NCI-H2196 (cell line): ENCODE data around the gene CCSER2.
"Not testable (repeated sequence)": the region's sequence is repeated elsewhere in the genome, so short reads cannot be mapped to it uniquely, and the experiment has no call there.

Experiments used
- DNase-seq: peaks from one replicate; lab custom pipeline; 2025; ENCODE audit not compliant: unreplicated experiment; lab: John Stamatoyannopoulos, UW

The CCSER2 gene

GRCh38 chr10:84390364-84390763 lies 62.0 kb downstream of the CCSER2 start:
- no peak for DNase-seq

DNA sequence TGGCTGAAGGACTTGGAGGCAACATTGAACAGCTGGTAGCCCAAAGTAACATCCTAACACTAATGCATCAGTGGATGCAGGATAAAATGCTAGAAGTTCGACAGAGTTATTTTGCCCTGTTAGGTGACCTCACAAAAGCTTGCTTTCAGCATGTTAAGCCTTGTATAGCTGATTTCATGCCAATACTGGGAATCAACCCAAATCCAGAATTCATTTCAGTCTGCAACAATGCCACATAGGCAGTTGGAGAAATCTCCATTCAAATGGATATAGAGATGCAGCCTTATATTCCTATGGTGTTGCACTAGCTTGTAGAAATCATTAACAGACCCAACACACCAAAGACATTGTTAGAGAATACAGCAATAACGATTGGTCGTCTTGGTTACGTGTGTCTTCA lies 62.9 kb downstream of the CCSER2 start:
- no peak for DNase-seq

- DNase-seq, result no peak
Observed at GRCh38 chr10:84392181-84392580, 63.8 kb downstream of the CCSER2 start.

DNA sequence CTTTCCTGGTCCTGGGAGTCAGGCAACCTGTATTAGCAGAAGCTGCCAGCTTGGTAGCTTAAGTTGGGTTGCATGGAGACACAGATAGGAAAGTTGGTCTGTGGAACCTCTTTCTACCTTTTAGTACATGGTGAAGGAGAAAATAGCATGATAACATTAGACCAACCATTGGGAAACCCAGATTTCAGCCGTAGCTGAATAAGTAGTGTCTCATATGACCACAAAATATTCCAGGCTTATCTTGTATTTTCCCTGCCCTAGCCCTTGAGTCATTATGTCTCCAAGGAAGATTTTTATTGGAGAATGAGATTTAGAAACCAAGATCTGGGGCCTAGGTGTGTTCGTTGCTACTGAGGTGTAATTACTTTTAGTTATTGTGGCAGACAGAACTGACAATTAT lies 67.2 kb downstream of the CCSER2 start:
- no peak for DNase-seq

DNA sequence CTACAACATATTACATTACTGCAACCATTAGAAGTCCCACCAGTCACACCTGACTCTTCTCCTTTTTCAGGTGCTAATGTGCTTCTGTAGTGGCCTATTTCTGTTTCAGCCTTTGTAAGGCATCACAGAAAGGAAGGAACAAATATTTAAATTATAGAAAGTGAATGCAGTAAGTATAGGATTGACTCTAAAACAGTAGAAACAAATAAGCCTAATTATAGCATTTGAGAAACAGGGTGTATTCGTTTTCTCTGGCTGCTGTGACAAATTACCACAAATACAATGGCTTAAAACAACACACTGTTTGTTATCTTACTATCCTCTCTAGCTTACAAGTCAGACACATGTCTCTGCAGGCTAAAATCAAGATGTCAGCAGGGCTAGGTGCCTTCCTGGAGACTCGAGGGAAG lies 69.4 kb downstream of the CCSER2 start:
- no peak for DNase-seq

DNA sequence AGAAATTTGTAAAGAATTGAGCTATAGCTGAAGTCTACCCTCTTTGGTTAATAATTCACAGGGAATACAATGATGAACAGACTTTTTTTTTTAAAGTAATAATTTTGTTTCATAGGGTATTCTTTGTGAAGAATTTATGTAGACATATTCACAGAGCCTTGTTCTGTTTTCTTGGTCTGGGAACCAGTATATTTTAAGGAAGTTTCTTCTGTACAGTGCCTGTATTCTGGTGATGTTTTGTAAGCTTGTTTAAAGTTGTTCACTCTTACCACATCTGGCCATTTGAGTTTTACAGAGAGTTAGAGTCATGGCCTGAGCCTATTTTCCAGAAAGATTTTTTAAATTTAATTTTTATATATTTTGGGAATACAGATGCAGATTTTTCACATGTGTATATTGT lies 70.3 kb downstream of the CCSER2 start:
- DNase-seq, result no peak

DNA sequence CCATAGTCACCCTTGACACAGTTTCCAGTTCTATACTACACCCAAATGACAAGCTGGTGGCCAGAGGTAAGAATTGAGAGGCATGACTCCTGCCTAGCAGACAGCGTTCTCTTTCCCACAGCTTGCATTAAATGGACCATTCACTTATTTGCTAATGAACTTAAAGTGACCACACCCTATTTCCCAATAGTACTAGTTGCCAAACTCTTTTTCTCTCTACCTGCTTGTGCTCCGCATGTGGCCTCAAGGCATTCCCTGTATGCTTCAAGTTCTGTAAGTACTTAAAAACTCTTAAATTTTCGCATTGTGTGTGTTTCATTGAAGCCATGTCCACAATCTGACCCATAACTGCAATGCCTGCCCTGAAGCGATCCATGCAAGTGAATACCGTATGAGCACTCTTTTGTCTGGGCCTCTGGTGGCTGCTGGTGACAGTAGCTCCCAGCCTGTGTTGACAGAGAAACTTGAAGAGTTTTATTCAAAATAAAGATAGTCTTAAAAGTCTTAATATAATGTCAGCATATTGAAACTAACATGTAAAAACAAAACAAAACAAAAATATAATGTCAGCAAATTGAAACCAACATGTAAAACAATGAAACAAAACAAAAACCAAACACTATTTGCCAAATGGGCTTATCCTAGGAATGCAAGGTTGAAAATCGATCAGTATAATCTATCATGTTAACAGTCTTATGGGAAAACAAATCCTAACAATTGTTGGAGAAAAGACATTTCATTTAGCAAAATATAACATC lies 73.6 kb downstream of the CCSER2 start:
- no peak for DNase-seq

DNA sequence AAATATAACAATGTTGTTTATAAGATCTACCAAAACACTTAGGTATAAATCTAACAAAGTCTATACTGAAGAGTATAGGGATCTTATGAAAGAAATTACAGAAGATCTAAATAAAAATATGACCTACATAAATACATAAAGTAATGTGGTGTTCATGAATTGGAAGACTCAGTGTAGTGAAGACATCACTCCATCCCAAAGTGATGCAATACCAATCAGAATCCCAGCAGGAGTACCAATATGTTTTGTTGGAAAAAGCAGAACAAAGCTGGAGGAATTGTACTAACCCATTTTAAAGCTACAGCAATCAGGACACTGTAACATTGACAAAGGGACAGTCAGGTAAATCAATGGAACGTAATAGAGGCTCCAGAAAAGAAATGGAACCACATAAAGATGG lies 76.4 kb downstream of the CCSER2 start:
- no peak for DNase-seq

DNA sequence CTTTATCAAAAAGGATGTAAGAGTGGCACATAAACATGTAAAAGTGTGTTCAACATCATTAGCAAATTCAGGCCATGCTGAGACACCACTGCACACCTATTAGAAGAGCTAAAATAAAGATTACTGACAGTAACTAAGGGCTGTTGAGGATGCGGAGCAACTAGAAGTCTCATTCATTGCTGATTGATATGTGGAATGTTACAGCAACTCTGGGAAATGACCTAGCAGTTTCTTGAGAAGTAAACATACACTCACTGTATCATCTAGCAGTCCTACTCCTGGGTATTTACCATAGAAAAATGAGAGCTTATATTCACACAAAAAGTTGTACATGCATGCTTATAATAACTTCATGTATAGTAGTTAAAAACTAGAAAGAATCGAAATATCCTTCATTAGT lies 77.3 kb downstream of the CCSER2 start:
- no peak for DNase-seq

- DNase-seq, result no peak
Observed at GRCh38 chr10:84406561-84406960, 78.2 kb downstream of the CCSER2 start.

DNA sequence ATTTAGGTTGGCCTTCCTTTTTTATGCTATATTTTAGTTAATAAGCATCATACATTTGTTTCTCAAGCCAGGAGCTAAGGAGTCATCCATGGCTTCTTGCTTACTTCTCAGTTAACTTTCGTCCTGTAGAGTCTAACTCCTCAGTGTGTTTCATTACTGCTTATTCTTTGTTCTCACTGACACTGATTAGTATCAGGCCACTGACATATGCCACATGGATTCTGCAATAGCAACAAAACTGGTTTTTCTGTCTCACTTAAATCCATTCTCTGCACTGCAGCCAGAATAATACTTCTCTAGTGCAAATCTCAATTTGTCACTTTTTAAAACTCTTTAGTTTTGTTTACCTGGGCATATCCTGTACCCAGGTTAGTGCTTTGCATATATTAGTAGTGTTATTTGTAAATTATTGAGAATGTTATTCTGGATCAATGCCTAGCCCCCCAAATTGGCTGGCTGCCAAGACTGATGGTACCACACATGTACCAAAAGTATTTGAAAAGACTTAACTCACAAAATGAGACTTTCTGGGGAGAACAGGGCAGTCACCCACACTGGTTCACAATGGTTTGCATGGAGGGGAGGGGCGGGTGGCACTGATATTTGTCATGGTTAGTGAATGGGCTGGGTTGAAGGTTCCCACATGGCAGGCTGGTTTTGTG lies 79.1 kb downstream of the CCSER2 start:
- DNase-seq, result no peak

- DNase-seq, result no peak
Observed at GRCh38 chr10:84412482-84412881, 84.1 kb downstream of the CCSER2 start.

GRCh38 chr10:84414110-84414509 lies 85.7 kb downstream of the CCSER2 start:
- not testable (repeated sequence) for DNase-seq

- DNase-seq, result peak; percentile 30
Observed at GRCh38 chr10:84415539-84416244, 87.3 kb downstream of the CCSER2 start.

DNA sequence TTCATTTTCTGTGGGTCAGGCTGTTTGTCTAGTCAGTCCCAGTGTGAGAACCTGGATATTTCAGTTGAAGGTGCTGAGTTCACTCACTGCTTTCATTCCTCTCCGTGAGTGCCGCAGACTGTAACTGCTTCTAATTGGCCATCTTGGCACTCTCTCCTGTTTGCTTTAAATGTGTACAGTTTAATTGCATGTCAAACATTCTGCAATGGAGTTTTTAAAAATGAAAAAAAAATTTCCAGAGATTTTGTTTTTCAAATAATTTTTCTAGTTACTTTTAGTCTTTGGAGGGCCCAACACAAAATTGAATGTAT lies 87.8 kb downstream of the CCSER2 start:
- DNase-seq, result peak; percentile 30

DNA sequence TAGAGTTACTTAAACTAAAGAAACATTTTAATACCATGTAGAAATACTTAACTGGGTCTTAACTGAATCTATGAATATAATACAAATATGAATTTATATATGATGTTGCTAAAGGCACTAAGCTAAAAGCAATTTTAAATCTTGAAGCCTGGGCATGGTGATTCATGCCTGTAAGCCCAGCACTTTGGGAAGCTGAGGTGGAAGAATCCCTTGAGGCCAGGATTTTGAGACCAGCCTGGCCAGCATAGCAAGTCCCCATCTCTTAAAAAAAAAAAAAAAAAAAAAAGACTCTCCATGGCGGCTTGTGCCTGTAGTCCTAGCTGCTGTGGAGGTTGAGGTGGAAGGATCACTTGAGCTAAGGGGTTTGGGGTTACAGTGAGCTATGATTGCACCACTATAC lies 95.3 kb downstream of the CCSER2 start:
- DNase-seq, result no peak

- DNase-seq, result peak; percentile 30
Observed at GRCh38 chr10:84424731-84425167, 96.4 kb downstream of the CCSER2 start.

DNA sequence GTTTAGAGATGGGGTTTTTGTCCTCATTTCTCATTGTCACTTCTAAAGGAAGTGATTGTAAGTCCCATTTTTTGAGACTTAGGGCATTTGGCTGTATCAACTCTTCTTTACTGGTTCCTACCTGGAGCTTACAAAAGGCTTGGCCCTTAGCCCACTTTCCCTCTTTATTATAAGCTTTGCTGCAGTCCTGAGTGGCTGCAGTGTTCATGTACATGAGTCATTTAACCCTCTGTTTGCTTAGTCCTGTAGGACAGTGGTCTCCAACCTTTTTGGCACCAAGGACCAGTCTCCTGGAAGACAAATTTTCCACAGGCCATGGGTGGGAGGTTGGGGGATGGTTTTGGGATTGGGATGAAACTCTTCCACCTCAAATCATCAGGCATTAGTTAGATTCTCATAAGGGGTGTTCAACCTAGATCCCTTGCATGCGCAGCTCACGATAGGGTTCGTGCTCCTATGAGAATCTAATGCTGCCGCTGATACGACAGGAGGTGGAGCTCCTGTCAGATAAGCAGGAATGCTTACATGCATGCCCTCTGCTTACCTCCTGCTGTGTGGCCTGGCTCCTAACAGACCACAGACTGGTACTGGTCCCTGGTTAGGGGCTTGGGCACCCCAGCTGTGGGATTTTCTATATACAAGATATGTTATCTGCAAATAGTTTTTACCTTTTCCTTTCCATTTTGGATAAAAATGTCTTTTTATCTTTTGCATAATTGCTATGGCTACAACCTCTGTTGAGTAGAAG lies 99.7 kb downstream of the CCSER2 start:
- DNase-seq, result peak; percentile 34

GRCh38 chr10:84428711-84429110 lies 100.3 kb downstream of the CCSER2 start:
- no peak for DNase-seq

DNA sequence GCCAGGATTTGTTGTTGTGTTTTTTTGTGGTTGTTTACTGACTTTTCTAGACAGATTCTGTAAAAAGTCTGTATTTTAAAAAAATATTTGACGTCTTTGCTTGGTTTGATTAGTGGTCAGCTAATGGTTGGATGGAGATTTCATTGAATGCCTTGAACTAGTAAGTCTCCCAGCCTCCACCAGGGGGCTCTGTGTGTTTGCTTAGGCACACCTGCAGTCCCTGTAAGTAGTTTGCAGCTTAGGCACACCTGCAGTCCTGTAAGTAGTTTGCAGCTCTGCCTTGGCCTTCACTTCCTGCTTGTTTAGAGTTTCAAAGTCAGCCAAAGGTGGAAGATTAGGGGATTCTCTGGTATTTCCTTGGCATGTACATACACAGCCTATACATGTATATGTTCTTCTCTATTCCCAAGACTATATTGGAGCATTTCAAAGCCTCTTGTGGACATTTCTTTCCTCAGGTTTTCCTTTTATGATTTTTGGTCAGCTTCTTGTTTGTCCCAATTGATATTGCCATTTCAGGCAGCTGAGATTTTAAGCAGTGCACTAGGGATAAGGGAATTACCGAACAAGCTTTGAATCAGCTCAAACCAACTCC lies 101.6 kb downstream of the CCSER2 start:
- peak; percentile 4 for DNase-seq

- DNase-seq, result no peak
Observed at GRCh38 chr10:84432891-84433290, 104.5 kb downstream of the CCSER2 start.
